Activated T-helper 17 cell treated with anti-CD3 and anti-CD28 coated beads, Interleukin-2, amount 50 U/mL, for 72 hours (primary cell): ENCODE results near the gene FAM174C. TPM values are rescaled to one million over a fixed set of nuclear protein-coding genes. Genes with fewer than 3 reads are reported as not detected.
"Not testable (repeated sequence)": the region's sequence is repeated elsewhere in the genome, so short reads cannot be mapped to it uniquely, and the experiment has no call there.

Experiments
- ATAC-seq: fragments of 150-1000 bp; cut with Tn5 transposase; replicated peaks from 2 replicates; pipeline ENCODE4 v1.10.0; 2021; ENCODE audit warnings: mild to moderate bottlenecking, moderate library complexity
- H3K27ac Mint-ChIP-seq: one replicate; pipeline ENCODE4 v1.8.0; 2022; ENCODE audit warnings: mixed read lengths
- H3K27me3 Mint-ChIP-seq: one replicate; pipeline ENCODE4 v1.8.0; 2022; ENCODE audit warnings: mixed read lengths
- H3K36me3 Mint-ChIP-seq: one replicate; pipeline ENCODE4 v1.8.0; 2022; ENCODE audit warnings: low read depth, mild to moderate bottlenecking, mixed read lengths
- H3K4me1 Mint-ChIP-seq: one replicate; pipeline ENCODE4 v1.8.0; 2022; ENCODE audit warnings: mixed read lengths
- H3K4me3 Mint-ChIP-seq: one replicate; pipeline ENCODE4 v1.8.0; 2022; ENCODE audit warnings: mild to moderate bottlenecking, mixed read lengths
- H3K9me3 Mint-ChIP-seq: one replicate; pipeline ENCODE4 v1.8.0; 2022; ENCODE audit warnings: mixed read lengths
- total RNA-seq, 2 donors: library from RNA; stranded (reverse); gene quantifications; one replicate each; pipeline ENCODE4 v1.2.3, GENCODE V29; 2022

FAM174C gene
- total RNA-seq, 2 donors from 2014 or later = 52.9 to 85.9 TPM

DNA sequence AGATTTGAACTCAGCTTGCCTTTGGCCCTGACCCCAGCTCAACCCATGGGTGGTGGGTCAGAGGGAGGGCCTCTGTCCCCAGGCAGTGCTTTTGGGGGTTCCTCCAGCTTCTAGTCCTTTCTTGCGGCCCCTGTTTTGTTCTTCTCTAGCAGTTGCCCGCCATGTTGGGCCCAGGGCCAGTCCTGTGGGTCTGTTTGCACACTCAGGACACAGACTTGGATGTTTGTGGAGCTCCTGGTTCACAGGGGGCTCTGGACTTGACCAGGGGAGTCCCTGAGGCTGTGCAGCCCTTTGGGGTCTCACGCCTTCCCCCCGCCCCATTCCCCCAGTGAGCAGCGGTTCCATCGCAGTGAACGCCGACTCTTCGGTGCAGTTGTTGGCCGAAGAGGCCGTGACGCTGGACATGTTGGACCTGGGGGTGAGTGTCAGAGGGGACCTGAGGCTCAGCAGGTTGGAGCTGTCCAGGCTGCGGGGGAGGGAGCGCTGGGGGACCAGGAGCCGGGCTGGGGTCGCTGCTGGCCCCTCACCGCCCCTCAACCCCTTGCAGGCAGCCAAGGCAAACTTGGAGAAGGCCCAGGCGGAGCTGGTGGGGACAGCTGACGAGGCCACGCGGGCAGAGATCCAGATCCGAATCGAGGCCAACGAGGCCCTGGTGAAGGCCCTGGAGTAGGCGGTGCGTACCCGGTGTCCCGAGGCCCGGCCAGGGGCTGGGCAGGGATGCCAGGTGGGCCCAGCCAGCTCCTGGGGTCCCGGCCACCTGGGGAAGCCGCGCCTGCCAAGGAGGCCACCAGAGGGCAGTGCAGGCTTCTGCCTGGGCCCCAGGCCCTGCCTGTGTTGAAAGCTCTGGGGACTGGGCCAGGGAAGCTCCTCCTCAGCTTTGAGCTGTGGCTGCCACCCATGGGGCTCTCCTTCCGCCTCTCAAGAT is 31.3 kb upstream of the FAM174C start:
- Mint-ChIP-seq H3K27ac (no peak overlapping the region), H3K27me3 (no peaks in the 10 kb centered on the region), H3K4me3 (peak overlapping the region; percentile 88), H3K9me3 (no peaks in the 10 kb centered on the region), H3K4me1 (peaks cover 5% of the 10 kb centered on the region), H3K36me3 (no peaks in the 10 kb centered on the region)
- ATAC-seq = peak; percentile 35

DNA sequence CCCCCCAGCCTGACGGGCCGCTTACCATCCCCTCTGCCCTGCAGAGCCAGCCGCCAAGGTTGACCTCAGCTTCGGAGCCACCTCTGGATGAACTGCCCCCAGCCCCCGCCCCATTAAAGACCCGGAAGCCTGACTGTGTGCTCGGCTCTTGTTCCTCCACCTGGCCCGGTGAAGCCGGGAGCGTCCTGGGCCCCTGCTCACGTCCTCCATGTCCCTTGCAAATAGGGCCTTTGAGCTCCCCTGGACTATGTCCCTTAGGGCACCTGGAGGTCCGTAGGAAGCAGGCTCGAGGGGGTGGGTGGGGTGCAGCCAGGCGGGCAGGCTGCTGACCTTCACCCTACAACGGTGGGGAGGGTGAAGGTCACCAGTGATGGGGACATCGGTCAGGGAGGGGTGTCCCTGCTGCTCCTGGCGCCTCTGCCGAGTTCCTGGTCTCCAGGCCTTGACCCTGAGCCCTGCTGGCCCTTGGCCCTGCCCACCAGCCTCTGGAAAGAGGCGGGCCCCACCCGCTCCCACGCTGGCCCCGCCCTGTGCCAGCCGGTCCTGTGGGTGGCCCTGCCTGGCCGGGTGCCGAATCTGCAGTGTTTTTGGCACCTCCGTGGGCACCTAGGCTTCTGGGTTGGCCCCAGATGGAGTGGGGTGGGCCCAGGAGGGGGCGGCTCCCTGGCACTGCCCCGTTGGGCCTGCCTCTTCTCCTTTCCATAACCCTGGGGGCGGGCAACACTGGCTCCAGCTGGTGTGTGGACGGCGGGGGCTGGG is 30.5 kb upstream of the FAM174C start:
- Mint-ChIP-seq H3K4me3 (peak overlapping the region; percentile 58), H3K27ac (no peak overlapping the region), H3K36me3 (peaks cover 5% of the 10 kb centered on the region), H3K27me3 (no peaks in the 10 kb centered on the region), H3K4me1 (peaks cover 5% of the 10 kb centered on the region), H3K9me3 (no peaks in the 10 kb centered on the region)
- no peak for ATAC-seq

DNA sequence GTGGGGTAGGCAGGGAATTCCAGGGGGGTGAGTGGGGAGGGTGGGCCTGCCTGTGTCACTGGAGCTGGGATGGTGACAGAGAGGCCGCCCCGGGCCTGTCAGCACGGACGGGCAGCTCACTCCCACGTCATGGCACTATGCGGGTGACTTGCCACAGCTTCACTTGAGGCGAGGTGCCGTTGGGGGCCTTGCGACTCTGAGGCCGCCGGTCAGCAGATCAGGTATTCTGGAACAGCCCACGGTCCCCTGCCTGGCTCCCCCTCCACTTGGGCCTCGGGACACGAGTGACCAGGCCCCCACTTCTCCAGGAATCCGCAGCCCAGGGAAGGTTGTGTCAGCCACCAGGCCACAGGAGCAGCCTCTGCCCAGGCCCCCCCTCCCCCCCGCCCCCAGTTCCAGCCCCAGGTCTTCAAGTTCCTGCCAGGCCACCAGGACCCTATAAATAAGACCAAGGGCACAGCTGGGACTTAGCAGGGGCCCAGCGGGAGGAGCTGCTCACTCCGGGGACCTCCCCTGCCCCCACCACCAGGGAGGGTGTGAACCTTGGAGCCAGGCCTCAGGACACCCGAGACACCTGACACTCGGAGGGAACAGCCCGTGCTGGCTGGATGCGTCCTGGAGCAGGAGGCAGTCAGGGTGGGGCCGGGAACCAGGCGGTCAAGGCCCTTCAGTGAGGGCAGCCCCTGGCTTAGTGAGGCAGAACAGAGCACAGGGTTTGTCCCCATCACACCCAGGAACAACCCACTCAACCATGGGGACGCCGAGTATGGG is 29.7 kb upstream of the FAM174C start:
- Mint-ChIP-seq H3K4me3 (no peak overlapping the region), H3K9me3 (no peaks in the 10 kb centered on the region), H3K27ac (no peak overlapping the region), H3K4me1 (peaks cover 5% of the 10 kb centered on the region), H3K27me3 (no peaks in the 10 kb centered on the region), H3K36me3 (peaks cover 6% of the 10 kb centered on the region)
- ATAC-seq = no peak

DNA sequence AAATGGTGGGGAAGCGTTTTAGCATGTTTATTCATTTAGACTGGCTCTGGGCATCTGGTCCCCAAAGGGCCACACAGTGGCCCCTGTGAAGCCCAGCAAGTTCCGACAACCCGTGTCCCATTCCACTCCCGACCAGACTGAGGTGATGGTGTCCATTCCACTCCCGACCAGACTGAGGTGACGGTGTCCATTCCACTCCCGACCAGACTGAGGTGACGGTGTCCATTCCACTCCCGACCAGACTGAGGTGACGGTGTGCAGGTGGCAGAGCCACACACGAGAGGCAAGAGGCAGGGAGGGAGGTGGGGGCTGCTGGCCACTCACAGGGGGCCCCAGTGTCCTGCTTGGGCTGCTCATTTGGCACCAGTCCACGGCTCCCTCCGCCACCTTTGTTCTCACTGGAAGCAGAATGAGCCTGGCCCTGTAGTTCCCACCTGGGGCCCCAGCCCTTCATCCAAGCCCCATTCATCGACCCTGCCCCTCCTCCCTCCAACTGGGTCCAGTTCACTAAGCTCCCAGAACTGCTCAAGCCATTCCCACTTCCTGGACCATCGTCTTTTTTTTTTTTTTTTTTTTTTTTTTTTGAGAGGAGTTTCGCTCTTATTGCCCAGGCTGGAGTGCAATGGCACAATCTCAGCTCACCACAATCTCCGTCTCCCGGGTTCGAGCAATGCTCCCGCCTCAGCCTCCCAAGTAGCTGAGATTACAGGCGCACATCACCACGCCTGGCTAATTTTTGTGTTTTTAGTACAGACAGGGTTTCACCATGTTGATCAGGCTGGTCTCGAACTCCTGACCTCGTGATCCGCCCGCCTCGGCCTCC is 28.9 kb upstream of the FAM174C start:
- peaks cover 12% of the 10 kb centered on the region for H3K36me3 Mint-ChIP-seq
- not testable (repeated sequence) for H3K9me3 Mint-ChIP-seq, H3K4me1 Mint-ChIP-seq, H3K27ac Mint-ChIP-seq, ATAC-seq, H3K4me3 Mint-ChIP-seq, H3K27me3 Mint-ChIP-seq

DNA sequence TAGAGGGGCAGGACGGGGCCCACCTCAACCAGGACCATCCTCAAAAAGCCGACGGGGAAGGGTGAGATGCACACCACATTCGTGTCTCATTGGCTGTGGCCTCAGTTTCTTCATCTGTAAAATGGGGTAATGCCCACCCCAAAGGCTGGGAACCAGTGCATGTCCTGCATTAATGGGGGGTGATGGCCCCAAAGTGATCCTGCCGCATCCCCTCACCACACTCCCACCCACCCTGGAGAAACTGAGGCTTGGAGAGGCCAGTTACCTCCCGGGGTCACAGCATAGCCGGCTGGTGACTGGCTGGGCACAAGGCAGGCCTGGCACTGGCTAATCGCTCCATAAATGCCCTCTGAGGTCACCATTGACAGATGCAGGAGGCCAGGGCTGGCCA is 27.6 kb upstream of the FAM174C start:
- H3K4me3 Mint-ChIP-seq = peak overlapping the region; percentile 47
- H3K36me3 Mint-ChIP-seq = peaks cover 25% of the 10 kb centered on the region
- ATAC-seq = no peak
- no peaks in the 10 kb centered on the region for H3K4me1 Mint-ChIP-seq
- no peaks in the 10 kb centered on the region for H3K9me3 Mint-ChIP-seq
- no peaks in the 10 kb centered on the region for H3K27me3 Mint-ChIP-seq
- H3K27ac Mint-ChIP-seq = no peak overlapping the region

DNA sequence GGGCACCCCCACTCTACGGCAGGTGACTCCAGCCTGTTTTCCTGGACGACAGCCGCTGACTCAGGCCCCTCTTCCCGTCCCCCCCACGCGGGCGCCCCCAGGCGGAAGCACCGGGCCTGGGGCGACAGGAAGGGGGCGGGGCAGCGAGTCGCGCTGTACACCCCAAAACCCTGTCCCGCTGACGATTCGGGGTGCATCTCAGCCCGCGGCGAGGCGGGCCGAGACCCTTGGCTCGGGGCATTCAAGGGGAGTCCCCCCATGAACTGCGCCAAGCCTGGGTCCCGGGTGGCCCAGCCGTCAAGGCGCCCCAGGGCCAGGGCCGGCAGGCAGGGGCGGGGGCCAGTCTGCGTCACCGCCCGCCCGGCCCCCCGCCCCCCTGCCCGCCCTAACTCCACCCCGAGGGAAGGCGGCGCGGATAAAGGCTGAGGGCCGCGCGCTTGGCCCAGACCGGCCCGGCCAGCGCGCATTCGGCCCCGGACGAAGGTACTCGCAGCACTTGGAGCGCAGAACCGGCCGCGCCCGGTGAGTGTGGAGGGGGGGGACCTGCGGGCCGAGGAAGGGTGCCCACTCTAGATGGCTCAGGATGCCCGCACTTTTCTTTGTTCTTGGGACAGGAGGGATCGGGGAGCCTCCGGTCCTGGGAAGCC is 27.1 kb upstream of the FAM174C start, which contains the start of gene MIDN:
TSS of gene MIDN (plus strand) at position 445 of the 647 bp plus-strand sequence. CDS start 1,714 bp downstream, outside the sequence.
- no peak within 1 kb of the TSS for H3K27ac Mint-ChIP-seq
- peak; percentile 42 for ATAC-seq
- H3K4me1 Mint-ChIP-seq = no peaks in the 10 kb centered on the region
- no peaks in the 10 kb centered on the region for H3K27me3 Mint-ChIP-seq
- H3K4me3 Mint-ChIP-seq = peak within 1 kb of the TSS; percentile 47
- H3K9me3 Mint-ChIP-seq = no peaks in the 10 kb centered on the region
- H3K36me3 Mint-ChIP-seq = peaks cover 30% of the 10 kb centered on the region

DNA sequence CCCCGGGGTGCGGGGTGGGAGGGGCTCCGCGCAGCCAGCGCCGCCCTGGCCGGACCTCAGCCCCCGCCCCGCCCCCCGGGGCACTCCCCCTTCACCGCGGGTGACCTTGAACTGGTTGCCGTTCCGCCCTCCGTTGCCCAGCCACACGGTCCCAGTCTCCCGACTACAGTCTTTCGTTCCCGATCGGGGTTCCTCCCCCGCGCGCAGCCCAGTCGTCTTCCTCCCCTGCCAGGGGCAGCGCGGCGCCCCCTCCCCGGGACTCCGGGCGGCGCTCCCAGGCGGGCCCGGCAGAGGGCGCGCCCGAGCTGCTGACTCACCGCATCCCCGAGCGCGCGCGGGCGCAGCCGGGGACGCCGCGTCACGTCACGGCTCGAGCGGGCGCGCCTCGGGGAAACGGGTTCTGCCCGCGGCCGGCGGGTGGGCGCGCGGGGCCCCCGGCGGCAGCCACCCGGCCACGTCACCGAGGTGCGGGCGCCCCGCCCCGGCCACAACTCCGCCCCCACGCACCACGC is 26.5 kb upstream of the FAM174C start:
- H3K9me3 Mint-ChIP-seq = no peaks in the 10 kb centered on the region
- peak overlapping the region; percentile 47 for H3K4me3 Mint-ChIP-seq
- peak; percentile 20 for ATAC-seq
- H3K27me3 Mint-ChIP-seq = no peaks in the 10 kb centered on the region
- H3K36me3 Mint-ChIP-seq = peaks cover 36% of the 10 kb centered on the region
- no peak overlapping the region for H3K27ac Mint-ChIP-seq
- H3K4me1 Mint-ChIP-seq = no peaks in the 10 kb centered on the region

DNA sequence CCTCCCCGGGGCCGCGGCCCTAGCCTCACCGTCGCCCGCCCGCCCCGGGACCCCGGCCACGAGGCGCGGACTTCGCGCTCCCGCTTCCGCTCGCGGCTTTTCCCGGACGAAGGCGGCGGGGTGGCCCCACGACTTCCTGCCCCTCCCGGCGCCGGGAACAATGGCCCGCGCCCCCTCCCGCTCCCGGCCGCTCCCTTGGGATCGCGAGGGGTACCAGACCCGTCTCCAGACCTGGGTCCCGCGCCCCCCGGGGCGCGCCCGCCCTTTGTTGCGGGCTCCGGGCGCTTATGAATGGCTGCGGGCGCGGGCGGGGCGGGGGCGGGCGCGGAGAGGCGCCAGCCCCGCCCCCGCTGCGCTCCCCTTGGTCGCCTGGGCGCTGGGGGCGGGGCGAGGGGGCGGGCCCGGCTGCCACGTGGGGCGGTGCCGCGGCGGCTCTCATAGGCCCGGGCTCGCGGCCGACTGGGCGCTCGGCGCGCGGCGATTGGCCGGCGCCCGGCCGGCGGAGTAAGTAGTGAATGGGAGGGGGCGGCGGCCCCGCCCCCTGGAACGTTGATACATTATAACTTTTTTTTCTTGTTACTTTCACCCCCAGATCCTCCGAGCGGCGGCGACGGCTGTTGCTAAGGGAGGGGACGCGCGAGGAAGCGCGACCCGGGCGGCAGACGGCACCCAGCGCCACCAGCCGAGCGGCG is 25.9 kb upstream of the FAM174C start:
- peak; percentile 61 for ATAC-seq
- Mint-ChIP-seq H3K4me1 (no peaks in the 10 kb centered on the region), H3K27ac (peak overlapping the region; percentile 73), H3K4me3 (peak overlapping the region; percentile 49), H3K9me3 (no peaks in the 10 kb centered on the region), H3K36me3 (peaks cover 37% of the 10 kb centered on the region), H3K27me3 (no peaks in the 10 kb centered on the region)

DNA sequence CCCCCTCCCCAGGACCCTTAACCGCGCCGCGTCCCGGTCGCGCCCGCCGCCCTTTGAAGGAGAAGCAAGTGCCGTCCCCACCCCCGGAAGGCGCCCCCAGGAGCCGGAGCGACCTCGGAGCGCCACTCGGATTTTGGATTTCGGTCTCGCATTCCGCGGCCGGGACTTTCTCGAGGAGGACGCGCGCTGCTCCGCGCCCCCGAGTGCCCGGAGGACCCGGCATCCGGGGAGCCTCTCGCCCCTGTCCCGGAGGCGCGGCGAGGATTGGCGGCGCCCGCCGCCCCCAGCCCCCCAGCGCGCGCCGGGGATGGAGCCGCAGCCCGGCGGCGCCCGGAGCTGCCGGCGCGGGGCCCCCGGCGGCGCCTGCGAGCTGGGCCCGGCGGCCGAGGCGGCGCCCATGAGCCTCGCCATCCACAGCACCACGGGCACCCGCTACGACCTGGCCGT is 25.3 kb upstream of the FAM174C start:
- H3K36me3 Mint-ChIP-seq = peaks cover 42% of the 10 kb centered on the region

DNA sequence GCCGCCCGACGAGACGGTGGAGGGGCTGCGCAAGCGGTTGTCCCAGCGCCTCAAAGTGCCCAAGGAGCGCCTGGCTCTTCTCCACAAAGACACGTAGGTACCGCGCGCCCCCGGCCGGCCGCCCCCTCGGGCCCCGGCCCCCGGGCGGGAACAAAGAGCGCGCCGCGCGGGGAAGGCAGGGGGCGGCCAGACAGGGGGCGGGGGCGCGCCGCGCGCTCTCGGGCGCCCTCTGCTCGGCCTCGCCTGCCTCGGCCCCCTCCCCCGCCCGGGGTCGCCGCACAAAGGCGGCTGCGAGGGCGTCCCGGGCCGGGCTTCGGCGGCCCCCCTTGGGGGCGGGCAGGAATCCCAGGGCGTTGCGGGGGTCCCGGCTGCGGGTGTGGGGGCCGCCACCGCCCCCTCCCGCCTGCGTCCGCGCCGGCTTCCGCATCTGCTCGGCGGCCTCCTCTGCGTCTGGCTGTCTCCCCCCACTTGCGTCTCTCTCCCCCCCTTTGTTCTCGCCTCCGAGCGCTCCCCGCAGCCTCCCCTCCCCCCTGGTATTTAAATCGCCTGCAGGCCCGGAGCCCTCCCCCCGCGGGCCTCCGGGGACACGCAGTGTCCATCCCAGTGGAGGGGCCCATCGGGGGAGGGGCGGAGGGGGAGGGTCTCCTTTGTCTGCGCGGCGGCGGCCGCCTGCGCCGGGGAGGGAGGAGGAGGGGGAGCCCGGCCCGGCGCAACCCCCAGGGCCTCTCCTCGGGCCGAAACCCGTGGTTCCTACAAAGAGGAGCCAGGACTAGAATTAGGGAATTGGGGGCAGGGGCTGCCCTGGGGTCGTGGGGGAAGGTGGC is 24.7 kb upstream of the FAM174C start:
- no peak for ATAC-seq
- peaks cover 49% of the 10 kb centered on the region for H3K36me3 Mint-ChIP-seq
- peak overlapping the region; percentile 93 for H3K4me3 Mint-ChIP-seq
- H3K4me1 Mint-ChIP-seq = no peaks in the 10 kb centered on the region
- H3K27ac Mint-ChIP-seq = peak overlapping the region; percentile 92
- H3K9me3 Mint-ChIP-seq = no peaks in the 10 kb centered on the region
- no peaks in the 10 kb centered on the region for H3K27me3 Mint-ChIP-seq

More for the DNA sequence above, 25.3 kb upstream of the FAM174C start:
- no peak for ATAC-seq
- H3K27me3 Mint-ChIP-seq = no peaks in the 10 kb centered on the region
- peak overlapping the region; percentile 49 for H3K4me3 Mint-ChIP-seq
- no peaks in the 10 kb centered on the region for H3K4me1 Mint-ChIP-seq
- peak overlapping the region; percentile 73 for H3K27ac Mint-ChIP-seq
- no peaks in the 10 kb centered on the region for H3K9me3 Mint-ChIP-seq

DNA sequence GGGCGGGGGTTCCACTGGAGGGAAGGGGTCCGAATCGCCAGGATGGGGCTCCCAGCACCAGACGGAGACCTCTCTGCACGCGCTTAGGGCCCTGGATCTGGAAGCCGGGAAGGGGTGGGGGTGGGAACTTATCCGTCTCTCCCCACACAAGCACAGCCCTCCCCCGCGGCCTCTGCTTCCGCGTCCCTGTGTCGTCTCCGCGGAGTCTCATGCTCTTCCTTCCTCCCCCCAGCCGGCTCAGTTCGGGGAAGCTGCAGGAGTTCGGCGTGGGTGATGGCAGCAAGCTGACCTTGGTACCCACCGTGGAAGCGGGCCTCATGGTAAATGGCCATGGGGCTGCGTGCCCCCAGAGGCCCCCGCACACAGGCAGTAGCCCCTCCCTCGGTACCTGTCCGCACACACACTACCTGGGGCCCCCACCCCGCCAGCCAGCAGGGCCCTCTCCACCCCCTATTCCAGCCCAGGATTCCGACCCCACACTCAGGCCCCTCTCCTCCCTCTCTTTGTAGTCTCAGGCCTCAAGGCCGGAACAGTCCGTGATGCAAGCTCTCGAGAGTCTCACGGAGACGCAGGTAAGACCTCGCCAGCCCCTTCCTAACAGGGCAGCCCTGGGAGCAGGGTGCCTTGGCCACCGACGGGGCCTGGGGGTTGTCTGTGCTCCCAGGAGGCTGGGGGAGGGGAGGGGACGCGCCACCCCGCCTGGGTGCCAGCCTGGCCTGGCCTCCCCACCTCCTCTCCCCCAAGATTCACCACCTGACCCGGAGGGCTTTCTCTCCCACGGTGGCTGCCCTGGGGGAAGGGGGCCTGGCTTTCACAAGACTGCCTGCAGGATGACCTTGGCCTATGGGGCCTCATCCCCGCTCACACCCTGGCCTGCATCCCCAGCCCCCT is 23.8 kb upstream of the FAM174C start:
- Mint-ChIP-seq H3K9me3 (no peaks in the 10 kb centered on the region), H3K27ac (peak overlapping the region; percentile 92), H3K27me3 (no peaks in the 10 kb centered on the region), H3K4me1 (no peaks in the 10 kb centered on the region), H3K4me3 (peak overlapping the region; percentile 93), H3K36me3 (peaks cover 58% of the 10 kb centered on the region)
- ATAC-seq = no peak
